HG03442 (cell line): Measurements from ENCODE around the gene CRAT.

Experiments used
- ATAC-seq: cut with Tn5 transposase; IDR thresholded peaks from one replicate; pipeline ENCODE4 v1.9.1; 2021; ENCODE audit warnings: mild to moderate bottlenecking, moderate library complexity; ENCODE audit not compliant: unreplicated experiment

Gene CRAT

DNA sequence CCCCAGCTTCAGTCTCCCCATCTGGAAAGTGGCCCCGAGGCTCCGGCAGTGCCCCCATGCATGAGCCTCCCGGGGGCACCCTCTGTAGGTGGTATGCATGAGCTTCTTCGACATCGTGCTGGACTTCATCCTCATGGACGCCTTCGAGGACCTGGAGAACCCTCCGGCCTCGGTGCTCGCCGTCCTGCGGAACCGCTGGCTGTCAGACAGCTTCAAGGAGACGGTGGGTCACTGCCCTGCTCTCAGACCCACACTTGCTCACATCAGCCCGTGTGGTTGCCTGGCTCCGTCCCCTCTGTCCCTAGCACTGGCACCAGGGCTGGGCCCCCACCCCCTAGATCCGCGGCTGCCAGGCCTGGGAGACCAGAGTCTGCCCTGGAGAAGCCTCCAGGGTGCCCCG, 42.5 kb downstream of the CRAT start:
- ATAC-seq: no peak

DNA sequence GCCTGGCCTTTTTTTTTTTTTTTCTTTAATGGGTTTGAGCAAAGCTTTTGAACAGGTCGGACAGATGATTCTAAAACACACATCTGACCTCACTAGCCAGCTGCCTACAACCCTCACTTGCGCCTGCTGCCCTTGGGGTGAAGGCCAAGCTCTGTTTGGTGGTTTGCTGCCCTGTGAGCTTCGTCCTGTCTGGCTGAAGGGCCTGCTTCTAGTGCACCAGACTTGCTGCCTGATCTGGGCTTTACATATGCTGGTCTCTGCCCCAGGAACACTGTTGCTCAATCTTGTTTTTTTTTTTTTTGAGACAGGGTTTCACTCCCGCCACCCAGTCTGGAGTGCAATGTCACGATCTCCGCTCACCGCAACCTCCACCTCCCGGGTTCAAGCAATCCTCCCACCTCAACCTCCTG, 46.1 kb downstream of the CRAT start:
- ATAC-seq: no peak

GRCh38 chr9:129063061-129063460, 47.5 kb downstream of the CRAT start:
- no peak for ATAC-seq

DNA sequence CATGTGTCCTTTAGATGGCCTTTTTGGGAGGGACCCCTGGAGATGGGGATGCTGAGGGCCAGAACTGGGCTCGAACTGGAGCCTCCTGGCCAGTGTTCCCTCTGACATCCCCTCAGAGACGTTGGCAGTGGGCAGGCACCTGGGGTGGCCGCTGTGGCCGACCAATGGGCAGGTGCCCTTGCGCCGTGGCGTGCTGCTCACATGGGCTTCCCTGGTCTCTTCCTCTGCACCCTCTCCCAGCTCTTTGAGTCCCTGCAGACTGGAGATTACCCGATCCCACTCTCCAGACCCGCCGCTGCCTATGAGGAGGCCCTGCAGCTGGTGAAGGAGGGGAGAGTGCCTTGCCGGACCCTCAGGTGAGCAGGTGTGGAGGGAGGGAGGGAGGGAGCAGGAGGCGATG, 49.6 kb downstream of the CRAT start:
- ATAC-seq: no peak

DNA sequence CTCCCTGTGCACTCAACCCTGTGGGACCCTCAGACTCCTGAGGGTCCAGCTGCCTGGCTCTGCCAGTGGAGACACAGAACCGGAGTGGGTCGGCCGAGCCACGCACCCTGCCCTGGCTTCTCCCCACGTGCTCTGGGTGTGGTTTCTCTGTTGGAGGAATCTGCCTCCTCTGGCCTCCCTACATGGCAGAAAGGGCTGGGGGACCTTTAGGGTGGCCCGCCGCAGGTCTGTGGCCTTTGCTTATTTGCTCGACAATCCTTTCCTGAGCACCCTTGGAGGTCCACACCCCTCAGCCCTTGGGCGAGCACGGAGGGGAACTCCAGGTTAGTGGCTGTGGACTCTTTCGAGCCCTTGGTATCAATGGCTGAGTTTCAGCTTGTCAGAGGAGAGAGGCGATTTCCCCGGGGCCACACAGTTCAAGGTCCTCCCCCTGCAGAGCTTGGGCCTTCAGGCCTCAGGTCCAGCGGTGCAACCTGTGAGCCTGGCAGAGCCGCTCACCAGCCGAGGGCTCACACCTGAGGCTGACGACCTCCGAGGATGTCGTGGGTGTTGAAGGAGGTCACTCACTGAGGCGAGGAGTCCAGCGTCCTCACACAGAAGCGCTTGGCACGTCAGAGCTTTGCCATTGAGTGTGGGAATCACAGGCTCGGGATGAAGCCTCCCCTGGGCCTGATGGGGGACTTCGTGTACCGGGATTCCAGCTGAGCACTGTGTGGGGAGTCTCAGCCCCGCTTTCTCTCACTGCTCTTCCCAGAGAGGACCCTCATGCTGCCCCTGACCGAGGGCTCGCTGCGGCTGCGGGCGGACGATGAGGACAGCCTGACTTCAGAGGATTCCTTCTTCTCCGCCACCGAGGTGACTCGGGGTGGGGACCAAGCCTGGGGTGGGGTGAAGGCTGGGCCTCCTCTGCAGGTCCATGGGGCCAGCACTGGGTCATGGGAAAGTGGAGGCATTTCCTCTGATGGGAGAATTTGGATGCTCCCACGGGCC, 50.5 kb downstream of the CRAT start:
- no peak for ATAC-seq

DNA sequence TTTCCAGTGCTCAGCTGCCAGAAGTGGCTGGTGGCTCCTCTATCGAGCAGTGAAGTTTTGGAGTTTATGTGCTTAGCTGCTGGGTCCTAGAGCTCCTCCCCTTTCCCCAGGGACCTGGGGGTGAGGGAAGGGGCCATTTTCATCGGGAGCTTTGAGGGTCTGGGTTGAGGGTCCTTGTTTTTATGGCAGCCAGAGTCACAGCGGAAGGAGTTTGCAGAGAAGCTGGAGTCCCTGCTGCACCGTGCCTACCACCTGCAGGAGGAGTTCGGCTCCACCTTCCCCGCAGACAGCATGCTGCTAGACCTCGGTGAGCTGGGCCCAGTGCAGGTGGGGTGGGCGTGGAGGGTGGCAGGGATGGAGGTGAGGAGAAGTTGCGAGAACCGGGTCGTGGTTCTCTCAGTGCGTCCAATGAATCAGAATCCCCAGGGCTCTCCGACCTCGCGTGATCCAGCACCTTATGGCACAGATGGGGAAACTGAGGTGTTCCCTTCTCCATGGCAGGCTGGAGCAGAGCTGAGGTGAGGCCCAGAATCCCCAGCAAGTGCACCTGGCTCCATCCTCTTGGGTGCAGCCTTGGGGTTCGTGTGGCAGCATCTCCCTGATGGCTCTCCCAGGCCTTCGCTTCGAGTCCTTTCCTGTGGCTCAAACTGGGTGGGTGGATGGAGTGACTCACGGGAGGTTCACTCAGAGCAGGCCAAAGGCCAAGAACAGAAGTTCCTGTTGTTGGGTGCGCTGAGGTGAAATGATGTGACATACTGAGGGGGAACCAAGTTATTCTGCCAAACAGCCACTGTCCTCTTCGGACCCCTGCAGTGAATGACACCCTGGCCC, 51.4 kb downstream of the CRAT start:
- no peak for ATAC-seq

GRCh38 chr9:129054163-129054851, 56.3 kb downstream of the CRAT start:
- ATAC-seq: no peak

- ATAC-seq: no peak
Observed at GRCh38 chr9:129053020-129053419, 57.6 kb downstream of the CRAT start.

DNA sequence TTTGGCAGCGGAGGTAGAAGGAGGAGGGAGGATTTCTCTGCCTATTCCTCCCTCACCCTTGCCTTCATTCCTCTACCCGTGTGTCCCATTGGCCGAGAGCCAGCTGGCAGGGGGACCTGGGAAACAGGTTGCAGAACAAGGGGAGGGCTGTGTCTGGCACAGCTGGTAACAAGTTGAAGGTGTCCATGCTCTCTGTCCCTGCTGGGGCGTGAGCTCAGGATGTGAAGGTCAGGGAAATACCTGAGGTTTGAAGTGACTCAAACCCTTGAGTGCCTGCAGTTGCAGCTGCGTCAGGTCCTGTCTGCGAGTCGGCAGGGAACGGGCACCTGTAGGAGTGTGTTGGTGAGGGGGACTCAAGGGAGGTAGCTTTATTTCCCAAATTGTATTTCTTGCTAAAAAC, 58.0 kb downstream of the CRAT start:
- no peak for ATAC-seq
